ENCODE data around the gene DUSP10.

The DUSP10 gene

GRCh38 chr1:221715321-221716169, 26.3 kb downstream of the DUSP10 start:
- no peak overlapping the region for H3K4me3 ChIP-seq (ENCODE audit: low read depth, low read length)

DNA sequence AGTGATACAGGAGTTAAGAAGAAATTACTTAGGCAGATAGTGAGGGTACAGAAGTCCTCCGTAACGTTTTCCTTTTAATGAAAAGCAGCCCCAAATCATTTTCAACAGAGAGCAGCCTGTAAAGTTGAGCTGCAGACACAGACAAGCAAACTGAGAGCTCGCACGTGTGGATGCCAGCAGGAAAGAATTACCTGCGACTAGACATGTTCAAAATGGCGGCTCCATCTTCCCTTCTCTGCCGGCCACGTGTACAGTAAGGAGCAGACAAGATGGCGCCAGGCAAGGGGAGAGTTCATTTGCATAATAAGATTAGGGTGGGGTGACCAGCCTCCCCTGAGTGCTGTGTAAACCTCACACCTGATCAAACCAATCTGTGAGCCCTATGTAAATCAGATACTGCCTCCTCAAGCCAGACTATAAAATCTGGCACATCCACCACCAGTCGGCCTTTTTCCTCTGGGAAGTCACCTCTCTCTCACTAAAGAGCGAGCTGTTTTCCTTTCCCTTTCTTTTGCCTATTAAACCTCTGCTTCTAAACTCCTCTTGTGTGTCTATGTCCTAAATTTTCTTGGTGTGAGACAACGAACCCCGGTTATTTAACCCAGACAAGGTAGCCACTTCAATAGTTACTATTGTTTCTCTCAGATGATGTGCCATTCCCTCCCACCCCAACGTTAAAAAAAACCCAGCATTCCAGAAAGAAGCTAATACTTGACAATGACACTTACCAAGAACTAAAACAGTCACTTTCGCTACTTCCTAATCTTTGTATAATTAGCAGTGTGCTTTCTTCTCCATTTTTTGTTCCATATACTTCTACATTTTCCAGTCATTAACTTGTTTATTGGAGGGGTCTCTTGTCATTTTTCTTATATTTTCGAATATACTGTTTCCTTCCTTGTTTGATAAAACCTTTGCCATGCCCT, 27.4 kb downstream of the DUSP10 start:
- H3K4me3 ChIP-seq (ENCODE audit: low read depth, low read length) = no peak overlapping the region

- H3K4me3 ChIP-seq (ENCODE audit: low read depth, low read length) = no peak overlapping the region
Observed at GRCh38 chr1:221712776-221713431, 29.0 kb downstream of the DUSP10 start.

DNA sequence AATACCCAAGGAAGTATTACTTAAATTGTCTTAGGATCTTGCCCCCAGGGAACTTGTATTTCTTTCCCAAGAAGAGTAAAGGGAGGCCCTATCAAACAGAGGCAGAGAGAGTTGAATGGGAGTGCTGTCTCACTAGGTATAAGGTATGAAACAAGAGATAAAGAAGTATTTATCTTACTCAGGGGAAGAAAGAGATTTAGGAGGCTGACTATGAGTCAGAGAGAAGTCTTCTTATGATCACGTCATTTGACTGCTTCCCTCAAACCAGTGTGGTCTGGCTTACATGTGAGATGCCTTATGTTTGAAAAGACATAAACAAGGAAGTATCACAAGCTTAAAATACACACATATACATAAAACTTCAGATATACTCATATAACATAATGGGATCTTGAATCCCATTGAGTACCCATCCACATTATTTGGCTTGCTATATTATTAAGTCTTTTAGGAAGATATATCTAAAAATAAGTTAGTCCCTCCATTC, 29.6 kb downstream of the DUSP10 start:
- no peak overlapping the region for H3K4me3 ChIP-seq (ENCODE audit: low read depth, low read length)

DNA sequence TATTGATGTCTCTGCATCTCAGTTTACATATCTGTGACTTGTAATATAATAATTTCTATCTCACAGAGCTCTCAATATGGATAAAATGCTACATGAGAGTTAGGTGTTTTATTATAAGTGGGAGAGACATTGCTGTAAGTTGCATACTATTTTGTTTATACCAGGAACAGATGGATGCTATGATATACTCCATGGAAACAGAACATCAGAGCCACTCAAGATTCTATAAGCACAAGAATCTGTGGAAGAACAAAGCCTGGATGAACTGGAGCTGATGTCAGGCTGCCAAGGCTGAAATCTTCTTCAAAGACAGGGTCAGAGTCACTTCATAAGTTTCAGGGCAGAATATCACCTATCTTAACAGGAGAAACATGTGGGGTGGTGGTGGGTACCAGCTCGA, 30.2 kb downstream of the DUSP10 start:
- H3K4me3 ChIP-seq (ENCODE audit: low read depth, low read length) = no peak overlapping the region

GRCh38 chr1:221711063-221711577, 30.8 kb downstream of the DUSP10 start:
- H3K4me3 ChIP-seq (ENCODE audit: low read depth, low read length) = no peak overlapping the region

DNA sequence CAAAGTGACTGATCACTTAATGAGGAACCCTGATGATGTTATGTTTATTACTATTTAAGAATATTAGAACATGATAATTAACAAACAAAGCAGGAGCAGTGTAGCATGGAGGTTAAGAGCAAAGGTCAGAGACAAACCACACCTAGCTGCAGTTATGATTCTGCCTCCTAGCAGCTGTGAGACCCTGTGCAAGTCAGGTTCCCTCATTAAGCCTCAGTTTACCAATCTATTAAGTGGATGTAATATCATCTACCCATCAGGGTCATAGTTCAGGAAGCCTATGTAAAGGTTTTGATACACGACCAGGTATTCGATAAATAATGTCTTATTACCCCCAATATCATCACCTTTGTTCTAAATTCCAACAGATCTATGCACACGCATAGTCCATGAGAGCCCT, 32.0 kb downstream of the DUSP10 start:
- H3K4me3 ChIP-seq (ENCODE audit: low read depth, low read length) = no peak overlapping the region

DNA sequence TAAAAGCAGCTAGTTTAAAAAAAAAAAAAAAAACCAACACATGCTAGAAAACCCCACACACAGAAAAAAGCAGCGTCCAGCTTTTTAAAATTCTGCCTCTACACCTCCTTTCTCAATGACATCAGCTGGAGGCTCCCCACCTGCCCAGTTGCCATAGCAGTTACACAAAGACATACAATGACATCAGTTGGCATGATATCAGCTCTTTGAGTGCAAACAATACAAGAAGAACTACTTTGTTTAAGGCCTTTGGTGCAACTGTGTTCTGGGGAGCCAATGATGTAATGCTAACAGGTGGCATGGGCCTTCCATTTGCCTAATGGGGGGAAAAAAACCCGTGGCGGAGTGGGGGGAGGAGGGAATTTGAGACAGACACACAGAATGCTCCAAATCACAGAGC, 32.9 kb downstream of the DUSP10 start:
- H3K4me3 ChIP-seq (ENCODE audit: low read depth, low read length) = no peak overlapping the region

DNA sequence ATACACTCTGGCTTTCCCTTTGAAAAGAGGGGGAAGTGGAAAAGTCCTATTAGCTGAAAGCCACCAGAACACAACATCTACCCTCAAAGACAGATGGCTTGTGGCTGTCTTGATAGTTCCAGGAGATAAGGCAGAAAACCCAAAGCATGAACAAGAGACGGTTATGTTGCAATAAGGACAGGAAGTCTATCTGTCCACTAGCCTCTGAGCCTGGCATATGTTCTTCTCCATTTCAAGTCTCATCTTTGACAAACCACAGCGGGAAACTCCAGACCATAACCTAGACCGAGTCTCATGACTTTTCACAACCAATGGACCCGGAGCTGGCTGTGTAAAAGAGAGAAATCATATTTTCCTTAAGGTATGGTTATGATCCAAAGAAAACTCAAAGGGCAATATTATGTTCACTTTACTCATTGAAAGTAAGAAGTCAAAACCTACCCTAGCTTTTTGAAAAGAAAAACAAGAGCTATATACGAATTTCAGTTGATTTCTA, 33.8 kb downstream of the DUSP10 start:
- H3K4me3 ChIP-seq (ENCODE audit: low read depth, low read length) = no peak overlapping the region

DNA sequence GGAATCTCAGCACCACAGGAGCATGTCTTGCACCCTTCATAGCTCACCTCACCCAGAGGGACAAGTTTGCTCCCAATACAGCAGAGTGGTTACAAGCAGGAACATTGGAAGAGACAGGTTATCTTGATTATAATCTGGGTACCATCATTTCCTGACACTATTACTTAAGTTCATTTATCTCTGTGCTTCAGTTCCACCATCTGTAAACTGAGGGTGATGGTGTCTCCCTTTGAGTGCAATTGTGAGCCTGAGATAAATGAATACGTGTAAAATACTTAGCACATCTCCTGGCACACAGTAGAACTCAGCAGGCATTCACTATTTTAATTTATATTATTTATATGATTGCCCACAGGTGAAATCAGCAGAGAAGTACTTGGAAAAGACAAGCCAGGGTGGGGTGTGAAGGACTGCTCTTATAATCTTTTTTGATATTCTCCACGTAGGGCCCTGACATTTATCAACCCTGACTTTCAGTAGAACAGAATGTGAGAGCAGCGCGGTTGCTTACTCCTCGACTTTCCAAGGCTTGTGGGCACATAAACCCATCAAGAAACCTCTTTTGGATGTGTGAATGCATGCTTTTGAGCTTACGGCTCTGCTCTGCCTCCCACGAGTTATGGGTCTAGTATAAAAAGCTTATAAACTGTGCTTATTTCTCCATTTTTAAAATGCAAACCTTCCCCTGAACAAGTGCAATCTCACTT, 34.9 kb downstream of the DUSP10 start:
- no peak overlapping the region for H3K4me3 ChIP-seq (ENCODE audit: low read depth, low read length)

- H3K4me3 ChIP-seq (ENCODE audit: low read depth, low read length) = no peak overlapping the region
Observed at GRCh38 chr1:221706191-221706590, 35.7 kb downstream of the DUSP10 start.

DNA sequence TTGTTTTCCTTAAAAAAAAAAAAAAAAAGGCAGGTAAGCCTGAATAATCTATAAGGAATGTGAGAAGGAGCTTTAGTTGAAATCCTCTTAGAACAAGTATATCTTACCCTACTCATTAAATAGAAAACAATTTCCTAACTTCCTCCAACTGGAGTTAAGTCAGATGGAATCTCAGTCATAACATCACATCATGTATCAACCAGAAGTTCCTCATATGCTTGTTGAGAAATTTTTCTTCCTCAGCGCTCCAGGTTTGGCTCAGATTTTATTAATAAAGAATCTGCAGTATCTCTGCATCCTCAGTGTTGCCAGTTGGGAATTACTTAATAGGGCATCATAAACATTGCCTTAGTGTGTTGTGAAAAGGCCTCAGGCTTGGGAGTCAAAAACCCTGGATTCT, 37.6 kb downstream of the DUSP10 start:
- H3K4me3 ChIP-seq (ENCODE audit: low read depth, low read length) = no peak overlapping the region

DNA sequence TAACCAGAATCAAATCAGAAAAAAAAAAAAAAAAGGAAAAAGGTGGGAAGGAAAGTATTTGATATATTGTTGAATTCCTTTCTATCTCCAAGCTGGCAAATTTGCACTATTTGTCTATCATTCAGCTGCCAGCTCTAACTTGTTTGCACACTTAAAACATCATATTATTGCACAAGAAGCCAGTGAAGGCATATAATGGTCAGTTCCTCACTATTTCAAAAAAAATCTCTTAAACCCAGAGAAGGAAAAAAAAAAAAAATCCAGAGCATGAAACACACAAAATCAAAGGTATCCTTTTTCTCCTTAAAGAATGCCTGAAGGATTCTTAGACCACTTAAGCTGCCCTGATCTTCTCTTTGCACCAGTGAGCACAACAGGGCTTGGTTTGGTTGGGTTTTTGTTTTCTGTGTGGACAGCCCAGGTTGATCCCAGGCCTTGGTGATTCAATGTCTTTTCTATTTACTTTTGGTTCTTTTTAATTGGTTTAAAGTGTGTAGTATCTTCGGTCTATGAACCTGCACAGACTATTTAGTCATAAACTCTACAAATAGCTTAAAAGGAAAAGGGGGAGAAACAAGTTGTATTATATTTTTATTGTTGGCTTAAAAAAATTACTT, 40.2 kb downstream of the DUSP10 start:
- H3K4me3 ChIP-seq (ENCODE audit: low read depth, low read length) = no peak overlapping the region

- no peak overlapping the region for H3K4me3 ChIP-seq (ENCODE audit: low read depth, low read length)
Observed at GRCh38 chr1:221700948-221701347, 40.9 kb downstream of the DUSP10 start.

- no peak overlapping the region for H3K4me3 ChIP-seq (ENCODE audit: low read depth, low read length)
Observed at GRCh38 chr1:221700536-221700935, 41.4 kb downstream of the DUSP10 start.

GRCh38 chr1:221699978-221700519, 41.8 kb downstream of the DUSP10 start:
- H3K4me3 ChIP-seq (ENCODE audit: low read depth, low read length) = no peak overlapping the region

DNA sequence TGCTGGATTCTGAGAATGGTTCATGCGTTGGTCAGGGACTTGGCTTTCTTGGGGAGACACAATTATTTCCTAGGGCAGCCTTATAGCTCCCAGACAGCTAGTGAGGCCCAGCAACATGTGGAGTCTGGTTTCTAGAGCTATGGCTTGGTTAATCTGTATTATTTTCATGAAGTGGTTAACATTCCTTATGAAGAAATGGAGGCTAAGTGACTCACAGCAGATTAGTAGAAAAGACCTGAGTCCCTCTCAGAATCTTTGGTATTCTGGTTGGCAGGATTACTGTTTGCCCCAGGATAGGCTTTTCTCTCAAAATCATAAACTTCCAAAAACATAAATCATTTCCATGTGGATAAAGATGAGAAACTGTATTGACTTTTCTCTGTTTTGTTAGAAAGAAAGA, 42.3 kb downstream of the DUSP10 start:
- no peak overlapping the region for H3K4me3 ChIP-seq (ENCODE audit: low read depth, low read length)

- H3K4me3 ChIP-seq (ENCODE audit: low read depth, low read length) = no peak overlapping the region
Observed at GRCh38 chr1:221698579-221699349, 43.1 kb downstream of the DUSP10 start.

DNA sequence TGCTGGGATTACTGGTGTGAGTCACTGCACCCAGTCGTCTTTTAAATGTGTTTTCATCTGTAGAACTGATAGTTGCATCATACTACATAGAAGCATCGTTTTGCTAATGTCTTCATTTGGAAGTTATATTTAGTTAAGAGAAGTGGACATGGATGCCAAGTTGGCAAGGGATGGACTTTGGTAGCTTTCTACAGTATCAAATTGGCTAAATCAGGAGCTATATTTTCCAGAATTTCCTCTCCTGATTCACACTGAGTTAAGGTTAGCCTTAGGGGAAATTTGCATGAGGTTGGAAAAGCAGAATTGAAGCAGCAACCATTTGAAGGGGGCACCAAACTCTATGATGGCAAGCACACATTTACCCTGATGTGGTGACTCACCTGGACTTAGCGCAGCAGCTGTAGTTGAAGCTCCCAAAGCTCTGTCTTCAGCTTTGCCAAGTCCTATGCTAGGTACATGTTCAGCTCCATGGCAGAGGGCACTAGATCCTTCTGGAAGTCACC, 43.9 kb downstream of the DUSP10 start:
- H3K4me3 ChIP-seq (ENCODE audit: low read depth, low read length) = no peak overlapping the region
